ENCODE data around the gene SGMS1. TPM values are rescaled to one million over a fixed set of nuclear protein-coding genes. Genes with fewer than 3 reads are reported as not detected.

Gene SGMS1
- total RNA-seq, 4 donors from 2014 or later: 28.3 to 44.5 (median 41.7) TPM

DNA sequence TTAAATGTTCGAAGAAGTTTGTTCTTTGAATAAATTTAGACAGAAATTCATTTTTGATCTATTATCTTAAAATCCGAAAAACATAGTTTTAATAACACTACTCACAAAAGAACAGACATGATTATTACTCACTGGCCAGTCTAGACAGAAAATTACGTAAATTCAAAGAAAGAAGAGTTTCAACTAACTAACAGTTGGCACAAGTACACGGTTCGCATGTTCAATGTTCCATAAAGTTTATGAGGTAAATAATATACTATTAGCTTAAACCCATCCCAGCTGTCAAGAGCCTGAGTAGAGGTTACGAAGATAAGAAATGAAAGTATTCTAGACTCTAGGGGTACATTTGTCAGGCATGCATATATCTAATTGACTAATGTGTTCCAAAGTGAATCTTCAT, 220.7 kb downstream of the SGMS1 start:
- Histone ChIP-seq H3K9me3 (no peaks in the 10 kb centered on the region), H3K4me3 (no peak overlapping the region), H3K27me3 (no peaks in the 10 kb centered on the region), H3K4me1 (no peaks in the 10 kb centered on the region), H3K36me3 (no peaks in the 10 kb centered on the region), H3K27ac (no peak overlapping the region)
- in situ Hi-C loops (cut with MboI; ENCODE audit: low pct_ligation_motif_present in 1 of 4, low pct_unique_long_range_greater_than_20kb in 1 of 4, low sequenced_read_pairs in 3 of 4) (loop anchor here in 2 of 4 donors (25.0 kb wide), 1 partner anchor 209 kb away; the partner anchor contains the start of gene SGMS1 (in 2 of the 2)), intact Hi-C loops (cut with DNase I; ENCODE audit: low total_unique reads) (no loop called here)
- 70 to 81% methylated on average over 6 of the region's 6 CpGs for WGBS, 2 donors (ENCODE audit: low coverage in 1 of 2)
- no peak for DNase-seq
- TF ChIP-seq POLR2A (IDR thresholded peaks at IDR 0.05): no peak
- TF ChIP-seq, protein P1, sequence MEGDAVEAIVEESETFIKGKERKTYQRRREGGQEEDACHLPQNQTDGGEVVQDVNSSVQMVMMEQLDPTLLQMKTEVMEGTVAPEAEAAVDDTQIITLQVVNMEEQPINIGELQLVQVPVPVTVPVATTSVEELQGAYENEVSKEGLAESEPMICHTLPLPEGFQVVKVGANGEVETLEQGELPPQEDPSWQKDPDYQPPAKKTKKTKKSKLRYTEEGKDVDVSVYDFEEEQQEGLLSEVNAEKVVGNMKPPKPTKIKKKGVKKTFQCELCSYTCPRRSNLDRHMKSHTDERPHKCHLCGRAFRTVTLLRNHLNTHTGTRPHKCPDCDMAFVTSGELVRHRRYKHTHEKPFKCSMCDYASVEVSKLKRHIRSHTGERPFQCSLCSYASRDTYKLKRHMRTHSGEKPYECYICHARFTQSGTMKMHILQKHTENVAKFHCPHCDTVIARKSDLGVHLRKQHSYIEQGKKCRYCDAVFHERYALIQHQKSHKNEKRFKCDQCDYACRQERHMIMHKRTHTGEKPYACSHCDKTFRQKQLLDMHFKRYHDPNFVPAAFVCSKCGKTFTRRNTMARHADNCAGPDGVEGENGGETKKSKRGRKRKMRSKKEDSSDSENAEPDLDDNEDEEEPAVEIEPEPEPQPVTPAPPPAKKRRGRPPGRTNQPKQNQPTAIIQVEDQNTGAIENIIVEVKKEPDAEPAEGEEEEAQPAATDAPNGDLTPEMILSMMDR (IDR thresholded peaks at IDR 0.05): no peak
- TF ChIP-seq EP300 (IDR thresholded peaks at IDR 0.05; ENCODE audit: low read depth): no peak
- no peak for TF ChIP-seq POLR2AphosphoS5 (IDR thresholded peaks at IDR 0.05)

DNA sequence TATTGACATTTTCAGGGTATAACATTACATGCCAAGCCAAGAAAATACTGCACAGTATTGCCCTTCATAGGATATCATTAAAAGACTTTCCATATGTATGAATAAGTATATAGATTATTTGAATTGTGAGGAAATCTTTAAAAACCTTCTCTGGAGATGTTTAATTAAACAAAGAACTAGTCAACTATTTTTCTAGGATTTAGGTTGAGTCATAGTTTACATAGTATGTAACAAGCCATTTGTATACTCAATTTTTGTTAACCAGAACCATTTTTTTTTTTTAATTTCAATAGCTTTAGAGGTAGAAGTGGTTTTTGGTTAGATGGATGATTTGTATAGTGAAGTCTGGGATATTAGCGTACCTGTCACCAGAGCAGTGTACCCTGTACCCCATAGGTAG, 221.3 kb downstream of the SGMS1 start:
- no peaks in the 10 kb centered on the region for H3K27me3 ChIP-seq
- in situ Hi-C loops (cut with MboI; ENCODE audit: low pct_ligation_motif_present in 1 of 4, low pct_unique_long_range_greater_than_20kb in 1 of 4, low sequenced_read_pairs in 3 of 4): loop anchor here in 2 of 4 donors (25.0 kb wide), 1 partner anchor 210 kb away; the partner anchor contains the start of gene SGMS1 (in 2 of the 2)
- no peak overlapping the region for H3K27ac ChIP-seq
- H3K4me1 ChIP-seq: no peaks in the 10 kb centered on the region
- DNase-seq: no peak
- TF ChIP-seq POLR2AphosphoS5 (IDR thresholded peaks at IDR 0.05): no peak
- no peak for TF ChIP-seq EP300 (IDR thresholded peaks at IDR 0.05; ENCODE audit: low read depth)
- TF ChIP-seq POLR2A (IDR thresholded peaks at IDR 0.05): no peak
- TF ChIP-seq, protein P1 (IDR thresholded peaks at IDR 0.05): no peak
- WGBS, 2 donors (ENCODE audit: low coverage in 1 of 2): 89 to 97% methylated on average over 1 of the region's 1 CpG
- no peak overlapping the region for H3K4me3 ChIP-seq
- no peaks in the 10 kb centered on the region for H3K9me3 ChIP-seq
- H3K36me3 ChIP-seq: no peaks in the 10 kb centered on the region
- intact Hi-C loops (cut with DNase I; ENCODE audit: low total_unique reads): no loop called here

- no peak for TF ChIP-seq POLR2A (IDR thresholded peaks at IDR 0.05)
- TF ChIP-seq, protein P1 (IDR thresholded peaks at IDR 0.05): no peak
- TF ChIP-seq POLR2AphosphoS5 (IDR thresholded peaks at IDR 0.05): no peak
- no peak for TF ChIP-seq EP300 (IDR thresholded peaks at IDR 0.05; ENCODE audit: low read depth)
- Histone ChIP-seq H3K36me3 (no peaks in the 10 kb centered on the region), H3K4me3 (no peak overlapping the region), H3K4me1 (peaks cover 0 to 8% (median 2%) of the 10 kb centered on the region in 4 donors), H3K27ac (no peak overlapping the region), H3K9me3 (no peaks in the 10 kb centered on the region), H3K27me3 (no peaks in the 10 kb centered on the region)
- 78% methylated on average over 3 of the region's 3 CpGs; no CpG with 5 or more reads in 1 of the 2 donors for WGBS, 2 donors (ENCODE audit: low coverage in 1 of 2)
- intact Hi-C loops (cut with DNase I; ENCODE audit: low total_unique reads): no loop called here
- in situ Hi-C loops (cut with MboI; ENCODE audit: low pct_ligation_motif_present in 1 of 4, low pct_unique_long_range_greater_than_20kb in 1 of 4, low sequenced_read_pairs in 3 of 4): loop anchor here in 2 of 4 donors (25.0 kb wide), 1 partner anchor 212 kb away; the partner anchor contains the start of gene SGMS1 (in 2 of the 2)
- DNase-seq: no peak
These were observed 223.1 kb downstream of the SGMS1 start for GRCh38 chr10:50400694-50401093.

- H3K27ac ChIP-seq: no peak overlapping the region
- intact Hi-C loops (cut with DNase I; ENCODE audit: low total_unique reads): no loop called here
- TF ChIP-seq POLR2AphosphoS5 (IDR thresholded peaks at IDR 0.05): no peak
- no peak for TF ChIP-seq EP300 (IDR thresholded peaks at IDR 0.05; ENCODE audit: low read depth)
- TF ChIP-seq, protein P1 (IDR thresholded peaks at IDR 0.05): no peak
- WGBS, 2 donors (ENCODE audit: low coverage in 1 of 2): 85 to 93% methylated on average over 4 of the region's 4 CpGs
- H3K4me1 ChIP-seq: peaks cover 0 to 8% (median 5%) of the 10 kb centered on the region in 4 donors
- H3K4me3 ChIP-seq: no peak overlapping the region
- no peaks in the 10 kb centered on the region for H3K36me3 ChIP-seq
- no peak for DNase-seq
- H3K9me3 ChIP-seq: no peaks in the 10 kb centered on the region
- in situ Hi-C loops (cut with MboI; ENCODE audit: low pct_ligation_motif_present in 1 of 4, low pct_unique_long_range_greater_than_20kb in 1 of 4, low sequenced_read_pairs in 3 of 4): no loop called here
- H3K27me3 ChIP-seq: no peaks in the 10 kb centered on the region
These were observed 224.9 kb downstream of the SGMS1 start for GRCh38 chr10:50398823-50399222.

All from transverse colon (tissue), 4 donors.